Spinal cord (tissue), 10 donors: ENCODE results near the gene PCDH20. TPM values are rescaled to one million over a fixed set of nuclear protein-coding genes. Genes with fewer than 3 reads are reported as not detected.
A peak's percentile ranks its signal among the peaks of the same experiment; 100 is the strongest.

Experiments
- DNase-seq, 6 donors: peaks; one replicate each; pipeline versions ENCODE4 v3.0.0 to v3.0.0-alpha.2; 2013 to 2015; ENCODE audit warnings: low spot score in 6 of 6, low read depth in 4 of 6
- H3K27ac ChIP-seq: one replicate; pipeline ENCODE4 v1.5.1; 2013; ENCODE audit warnings: low read depth, low read length, control low read depth
- H3K27me3 ChIP-seq: one replicate; pipeline ENCODE4 v1.6.1; 2013; ENCODE audit warnings: low read length; ENCODE audit not compliant: control insufficient read depth, insufficient read depth
- H3K36me3 ChIP-seq: one replicate; pipeline ENCODE4 v1.6.1; 2013; ENCODE audit warnings: low read length; ENCODE audit not compliant: control insufficient read depth, insufficient read depth
- H3K4me1 ChIP-seq: one replicate; pipeline ENCODE4 v1.6.1; 2013; ENCODE audit warnings: low read length; ENCODE audit not compliant: control insufficient read depth, insufficient read depth
- H3K4me3 ChIP-seq: one replicate; pipeline ENCODE4 v1.5.1; 2013; ENCODE audit warnings: low read depth, low read length, control low read depth
- H3K9me3 ChIP-seq: one replicate; pipeline ENCODE4 v1.6.1; 2013; ENCODE audit warnings: low read length; ENCODE audit not compliant: control insufficient read depth, insufficient read depth
- WGBS: methylation state at CpG from one replicate; pipeline ENCODE4 v1.1.5; 2013; ENCODE audit warnings: missing lambda C conversion rate; ENCODE audit not compliant: insufficient coverage; 5-methylcytosine and 5-hydroxymethylcytosine counted together
- polyA plus RNA-seq, 2 donors: library from polyadenylated mRNA; unstranded; fragments of 120-200 nt; gene quantifications; one replicate each; pipeline ENCODE4 v1.2.1, GENCODE V29; 2013; ENCODE audit not compliant: insufficient read length in 2 of 2
- total RNA-seq, 2 donors: library from RNA; depleted of rRNA in 1 of 2; stranded (reverse); fragments of 120-200 nt in 1 of 2; fragments of >200 nt in 1 of 2; gene quantifications; one replicate each; pipeline versions ENCODE4 v1.2.3 to v1.2.4, GENCODE V29; 2013 to 2014
- donor health status: healthy.

The PCDH20 gene
- total and polyA plus RNA-seq, 4 donors, result 4.7 to 19.3 (median 9.8) TPM

DNA sequence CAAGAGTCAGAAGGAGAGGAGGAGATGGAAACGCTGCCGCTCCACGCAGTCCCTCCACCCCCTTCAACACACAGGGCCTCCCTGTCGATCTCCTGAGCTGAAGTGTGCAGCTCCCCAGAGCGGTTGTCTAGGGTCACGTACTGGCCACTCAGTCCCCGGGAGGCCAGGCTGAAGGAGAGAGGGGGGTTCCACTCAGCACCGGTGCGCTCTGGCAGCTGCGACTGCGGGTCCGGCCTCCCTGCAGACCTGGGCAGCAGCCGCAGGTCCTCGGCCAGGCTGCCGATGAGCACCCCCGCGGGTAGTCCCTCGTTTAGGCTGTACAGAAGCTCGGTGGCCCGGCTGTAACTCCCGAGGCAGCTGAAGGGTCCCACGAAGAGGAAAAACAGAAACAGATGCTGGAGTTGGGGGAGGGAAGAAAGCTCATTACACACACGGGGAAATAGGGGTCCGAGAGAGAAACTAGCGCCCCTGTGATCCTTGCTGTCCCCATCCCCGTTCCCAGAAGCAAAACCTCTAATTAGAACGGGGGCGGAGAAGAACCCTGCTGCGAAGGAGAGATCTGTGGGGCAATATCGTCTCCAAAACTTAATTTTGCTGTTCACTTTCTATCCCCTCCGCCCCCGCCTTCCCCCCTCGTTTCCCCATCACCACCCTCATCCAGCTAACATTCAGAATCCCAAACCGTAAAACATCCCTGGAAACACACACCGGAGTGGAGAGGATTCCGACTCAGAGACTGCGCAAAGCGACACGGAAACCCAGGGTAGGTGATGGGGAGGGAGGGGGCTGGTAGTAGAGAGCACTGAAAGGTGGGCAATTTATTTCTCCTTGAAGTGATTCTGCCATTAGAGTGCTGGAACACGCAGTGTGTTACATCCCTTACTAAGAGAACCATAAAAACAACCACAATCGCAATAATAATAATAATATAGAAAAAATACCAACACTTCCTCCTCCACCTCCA is 1.8 kb downstream of the PCDH20 start:
- 0% methylated on average over 25 of the region's 41 CpGs for WGBS

DNA sequence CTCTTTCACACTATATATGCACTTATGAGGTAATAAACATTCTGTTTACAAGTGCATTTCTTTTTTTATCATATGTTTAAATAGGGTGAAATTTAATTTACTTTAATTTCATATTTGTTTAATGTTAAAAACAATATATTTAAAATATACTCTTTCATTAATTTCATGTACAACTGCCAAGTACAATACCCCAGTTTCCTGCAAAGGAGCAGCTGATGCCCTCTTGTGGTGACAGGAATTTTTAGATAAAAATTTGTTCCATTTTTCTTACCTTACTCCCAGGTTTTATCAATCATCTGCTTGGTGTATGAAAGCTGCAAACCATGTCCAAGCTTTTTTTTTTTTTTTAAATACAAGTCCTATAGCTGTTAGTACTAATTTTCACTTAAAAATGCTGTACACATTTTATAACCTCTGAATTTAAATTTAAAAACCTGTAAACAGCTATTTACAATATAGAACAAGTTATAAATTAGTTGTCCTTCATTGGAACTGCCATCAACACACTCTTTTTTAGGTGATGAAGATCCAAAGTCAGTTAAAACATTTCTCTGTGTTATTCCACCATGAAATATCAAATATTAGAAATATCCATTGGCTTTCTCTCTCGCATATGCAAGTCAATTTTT is 4.9 kb downstream of the PCDH20 start:
- Histone ChIP-seq H3K27ac (no peak overlapping the region), H3K4me1 (peaks cover 19% of the 10 kb centered on the region), H3K27me3 (peaks cover 18% of the 10 kb centered on the region), H3K36me3 (no peaks in the 10 kb centered on the region), H3K9me3 (no peaks in the 10 kb centered on the region), H3K4me3 (peak overlapping the region; percentile 7)
- 100% methylated on average over 1 of the region's 1 CpG for whole genome bisulfite sequencing
- peak in 2 of 6 donors; percentile 57 to 79 for DNase-seq

More for the DNA sequence above, 1.8 kb downstream of the PCDH20 start:
- no peak overlapping the region for H3K27ac ChIP-seq
- peak in 2 of 6 donors; percentile 33 to 72 for DNase-seq
- no peaks in the 10 kb centered on the region for H3K9me3 ChIP-seq
- peaks cover 19% of the 10 kb centered on the region for H3K4me1 ChIP-seq
- H3K27me3 ChIP-seq, result peaks cover 18% of the 10 kb centered on the region
- no peaks in the 10 kb centered on the region for H3K36me3 ChIP-seq
- peak overlapping the region; percentile 68 for H3K4me3 ChIP-seq

GRCh38 chr13:61410266-61410665 is 5.4 kb downstream of the PCDH20 start:
- Histone ChIP-seq H3K4me3 (peak overlapping the region; percentile 7), H3K27ac (no peak overlapping the region), H3K4me1 (peaks cover 16% of the 10 kb centered on the region), H3K36me3 (no peaks in the 10 kb centered on the region), H3K9me3 (no peaks in the 10 kb centered on the region), H3K27me3 (peaks cover 18% of the 10 kb centered on the region)
- WGBS, result no CpG with 5 or more reads among the region's 2 CpGs
- DNase-seq, result no peak

DNA sequence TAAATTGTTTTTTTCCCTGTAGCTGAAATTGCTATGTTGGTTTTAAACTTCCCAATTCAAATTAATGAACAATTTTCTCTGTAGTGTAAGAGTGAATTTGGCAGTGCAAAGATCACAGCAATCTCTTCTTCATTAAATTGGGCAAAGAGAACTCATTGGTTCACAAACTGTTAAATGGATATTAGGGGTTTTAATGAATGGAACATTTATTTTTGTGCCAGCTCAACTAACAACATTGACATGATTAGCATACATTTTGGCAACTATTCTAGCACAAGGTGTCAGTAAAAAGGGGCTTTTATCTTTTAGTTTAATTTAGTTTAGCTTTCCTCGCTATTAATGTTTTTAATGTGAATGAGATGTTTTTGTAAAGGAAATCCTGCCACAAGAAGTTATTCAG is 7.1 kb downstream of the PCDH20 start:
- Histone ChIP-seq H3K27ac (no peak overlapping the region), H3K9me3 (no peaks in the 10 kb centered on the region), H3K36me3 (no peaks in the 10 kb centered on the region), H3K27me3 (peaks cover 8% of the 10 kb centered on the region), H3K4me1 (peaks cover 4% of the 10 kb centered on the region), H3K4me3 (no peak overlapping the region)
- peak in 2 of 6 donors; percentile 53 to 68 for DNase-seq
- WGBS, result no CpG with 5 or more reads among the region's 1 CpG

GRCh38 chr13:61406275-61406674 is 9.4 kb downstream of the PCDH20 start:
- H3K4me1 ChIP-seq, result no peaks in the 10 kb centered on the region
- no peak overlapping the region for H3K27ac ChIP-seq
- no peak overlapping the region for H3K4me3 ChIP-seq
- H3K36me3 ChIP-seq, result no peaks in the 10 kb centered on the region
- H3K9me3 ChIP-seq, result no peaks in the 10 kb centered on the region
- no peak for DNase-seq
- no peaks in the 10 kb centered on the region for H3K27me3 ChIP-seq
- WGBS, result no CpG with 5 or more reads among the region's 1 CpG

- H3K4me1 ChIP-seq, result no peaks in the 10 kb centered on the region
- no peaks in the 10 kb centered on the region for H3K9me3 ChIP-seq
- H3K4me3 ChIP-seq, result no peak overlapping the region
- DNase-seq, result no peak
- H3K27me3 ChIP-seq, result no peaks in the 10 kb centered on the region
- H3K36me3 ChIP-seq, result no peaks in the 10 kb centered on the region
- H3K27ac ChIP-seq, result no peak overlapping the region
These were observed 19.5 kb downstream of the PCDH20 start for GRCh38 chr13:61396121-61396520.

DNA sequence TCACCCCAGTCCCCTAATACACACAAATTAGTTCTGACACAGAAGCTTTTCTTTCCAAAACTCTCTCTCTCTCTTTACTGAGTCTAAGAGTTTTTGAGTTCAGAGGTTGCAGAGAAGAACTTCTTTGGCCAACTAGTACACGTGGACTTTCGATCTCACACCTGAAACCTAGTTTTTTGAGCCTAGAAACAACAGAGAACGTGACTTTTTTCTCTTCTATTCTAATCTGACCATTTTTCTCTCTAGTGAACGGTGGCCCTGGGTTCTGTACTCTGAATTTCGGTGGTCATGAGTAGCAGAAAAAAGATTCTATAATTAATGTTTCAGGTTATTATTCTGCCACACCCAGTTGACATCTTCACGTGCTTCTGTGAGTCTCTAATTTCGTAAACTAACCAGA is 24.2 kb downstream of the PCDH20 start:
- no peaks in the 10 kb centered on the region for H3K9me3 ChIP-seq
- H3K27me3 ChIP-seq, result no peaks in the 10 kb centered on the region
- no peaks in the 10 kb centered on the region for H3K36me3 ChIP-seq
- WGBS, result 95% methylated on average over 4 of the region's 7 CpGs
- no peak overlapping the region for H3K27ac ChIP-seq
- no peak overlapping the region for H3K4me3 ChIP-seq
- no peaks in the 10 kb centered on the region for H3K4me1 ChIP-seq
- no peak for DNase-seq

DNA sequence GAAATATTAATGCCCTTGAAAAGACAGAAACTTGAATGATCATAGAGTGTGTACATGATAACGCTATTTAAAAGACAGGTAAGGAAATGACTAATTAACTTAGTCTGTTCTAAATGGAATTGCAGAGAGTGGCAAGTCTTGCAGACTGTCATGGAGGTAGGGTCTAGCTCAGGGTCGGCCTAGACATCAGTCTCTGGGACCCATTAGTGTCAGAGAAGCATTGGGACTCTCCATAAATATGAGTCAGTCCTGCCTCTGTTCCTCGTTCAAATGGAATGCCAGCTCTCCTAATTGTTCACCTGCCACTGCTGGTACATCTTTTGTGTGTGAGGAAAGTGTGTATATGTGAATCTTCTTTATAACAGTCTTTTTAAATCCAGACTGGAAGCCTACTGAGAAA is 28.0 kb downstream of the PCDH20 start:
- no peaks in the 10 kb centered on the region for H3K36me3 ChIP-seq
- H3K27ac ChIP-seq, result no peak overlapping the region
- H3K27me3 ChIP-seq, result no peaks in the 10 kb centered on the region
- H3K4me1 ChIP-seq, result no peaks in the 10 kb centered on the region
- no peak overlapping the region for H3K4me3 ChIP-seq
- DNase-seq, result no peak
- WGBS, result 100% methylated on average over 1 of the region's 3 CpGs
- H3K9me3 ChIP-seq, result no peaks in the 10 kb centered on the region

DNA sequence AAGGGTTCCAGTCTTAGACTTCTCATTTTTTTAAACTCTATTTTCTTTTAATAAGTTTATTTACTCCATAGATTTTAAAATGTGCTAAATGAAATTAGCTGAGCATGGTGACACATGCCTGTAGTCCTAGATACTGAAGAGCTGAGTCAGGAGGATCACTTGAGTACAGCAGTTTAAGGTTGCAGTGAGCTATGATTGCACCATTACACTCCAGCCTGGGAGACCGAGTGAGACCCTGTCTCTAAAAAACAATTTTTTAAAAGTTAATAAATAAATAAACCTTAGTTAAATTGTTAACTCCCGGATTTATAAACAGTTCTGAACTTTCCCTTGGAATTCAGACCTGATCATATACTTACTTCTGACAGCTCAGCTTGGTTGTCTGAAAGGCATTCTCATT is 32.5 kb downstream of the PCDH20 start:
- Histone ChIP-seq H3K27me3 (no peaks in the 10 kb centered on the region), H3K4me1 (no peaks in the 10 kb centered on the region), H3K36me3 (no peaks in the 10 kb centered on the region), H3K9me3 (no peaks in the 10 kb centered on the region), H3K4me3 (no peak overlapping the region), H3K27ac (no peak overlapping the region)
- no CpG with 5 or more reads among the region's 2 CpGs for WGBS
- DNase-seq, result no peak

- no peaks in the 10 kb centered on the region for H3K36me3 ChIP-seq
- no peaks in the 10 kb centered on the region for H3K9me3 ChIP-seq
- H3K27ac ChIP-seq, result no peak overlapping the region
- no peaks in the 10 kb centered on the region for H3K4me1 ChIP-seq
- no peaks in the 10 kb centered on the region for H3K27me3 ChIP-seq
- DNase-seq, result no peak
- H3K4me3 ChIP-seq, result no peak overlapping the region
- no CpG with 5 or more reads among the region's 3 CpGs for WGBS
These were observed 45.1 kb downstream of the PCDH20 start for GRCh38 chr13:61370520-61370919.
